GM12891 (cell line): ENCODE data around the gene PPCS.

Experiments
- POLR2A ChIP-seq: IDR thresholded peaks from 2 replicates; pipeline ENCODE4 v1.6.1; 2011; ENCODE audit warnings: low read depth, low read length, control low read depth
- POLR2AphosphoS5 ChIP-seq: IDR thresholded peaks from 2 replicates; pipeline ENCODE4 v1.6.1; 2011; ENCODE audit warnings: low read depth, low read length, control low read depth
- SPI1 ChIP-seq: IDR thresholded peaks from 2 replicates; pipeline ENCODE4 v1.6.1; 2011; ENCODE audit warnings: low read depth, low read length, control low read depth
- TAF1 ChIP-seq: IDR thresholded peaks from 2 replicates; pipeline ENCODE4 v1.6.1; 2011; ENCODE audit warnings: low read depth, low read length, control low read depth

- TF ChIP-seq TAF1 (no peak), POLR2A (no peak), POLR2AphosphoS5 (no peak), SPI1 (no peak)
Measured at GRCh38 chr1:42427240-42427639, 29.1 kb upstream of the PPCS start.
